Body of pancreas (tissue), 4 donors: ENCODE measurements around the gene BDKRB2. TPM values are rescaled to one million over a fixed set of nuclear protein-coding genes. Genes with fewer than 3 reads are reported as not detected.

Experiments
- ATAC-seq: fragments of 150-250 bp; one replicate; pipeline ENCODE4 v1.9.1; 2016
- DNase-seq, 4 donors: peaks; one replicate each; pipeline ENCODE4 v3.0.0-alpha.2; 2019
- H3K27ac ChIP-seq, 4 donors: fragments of 200-600 bp; sonication (generic); 1 replicate in 3 of 4; 2 replicates in 1 of 4; pipeline versions ENCODE4 v1.5.1 to v1.6.1; 2016 to 2019; ENCODE audit warnings: mild to moderate bottlenecking in 1 of 4, mixed read lengths in 1 of 4, moderate library complexity in 1 of 4
- H3K27me3 ChIP-seq, 2 donors: fragments of 200-600 bp; sonication (generic); one replicate each; pipeline ENCODE4 v1.6.0; 2016; ENCODE audit warnings: mild to moderate bottlenecking in 1 of 2
- H3K36me3 ChIP-seq, 2 donors: fragments of 200-600 bp; sonication (generic); replicated peaks in 1 of 2; 2 replicates each; pipeline ENCODE4 v1.5.1; 2016; ENCODE audit warnings: low read depth in 2 of 2; ENCODE audit not compliant: insufficient read depth in 1 of 2
- H3K4me1 ChIP-seq: fragments of 200-600 bp; sonication (generic); one replicate; pipeline ENCODE4 v1.6.0; 2016
- H3K4me3 ChIP-seq, 2 donors: fragments of 200-600 bp; sonication (generic); 1 replicate in 1 of 2; 2 replicates in 1 of 2; pipeline ENCODE4 v1.5.1; 2016 to 2019
- H3K9me3 ChIP-seq, 3 donors: fragments of 200-600 bp; sonication (generic); 1 replicate in 2 of 3; 2 replicates in 1 of 3; pipeline ENCODE4 v1.5.1; 2016
- POLR2A ChIP-seq, 3 donors: fragments of 450-650 bp; IDR thresholded peaks; one replicate each; pipeline ENCODE4 v1.6.1; 2016; ENCODE audit warnings: antibody characterized with exemption in 3 of 3, mild to moderate bottlenecking in 2 of 3
- WGBS, 2 donors: methylation state at CpG; one replicate each; pipeline ENCODE4 v1.1.5; 2017; 5-methylcytosine and 5-hydroxymethylcytosine counted together
- intact Hi-C: fragments of 100-400 bp; cut with DNase I; formaldehyde crosslinking; loops from one replicate; pipeline ENCODE4 v1.15.1; 2023
- total RNA-seq, 2 donors: library from RNA; depleted of rRNA; stranded (reverse); fragments of >200 nt; gene quantifications; one replicate each; pipeline ENCODE4 v1.1.0, GENCODE V29; 2016
- TF ChIP-seq, protein P1 (sequence below), 7 experiments: fragments of 450-650 bp in 4 of 7; fragments of 200-600 bp in 3 of 7; sonication (generic) in 3 of 7; IDR thresholded peaks; one replicate each; pipeline ENCODE4 v1.5.1; 2016 to 2019; ENCODE audit warnings: antibody characterized with exemption in 7 of 7

BDKRB2 gene
- total RNA-seq, 2 donors from 2014 or later = 9.6 to 11.4 TPM

- peaks cover 27% of the 10 kb centered on the region for H3K4me1 ChIP-seq
- no peaks in the 10 kb centered on the region for H3K36me3 ChIP-seq
- peak; percentile 15 for ATAC-seq
- no peak overlapping the region for H3K4me3 ChIP-seq
- intact Hi-C loops = no loop called here
- H3K27ac ChIP-seq = peak overlapping the region in 3 of 4 donors; percentile 26 to 61 (median 57)
- H3K27me3 ChIP-seq = no peaks in the 10 kb centered on the region
- WGBS, 2 donors = 58 to 78% methylated on average over 9 to 11 of the region's 11 CpGs
- DNase-seq = peak in 2 of 4 donors; percentile 24 to 26
- H3K9me3 ChIP-seq = no peaks in the 10 kb centered on the region
- no peak for TF ChIP-seq POLR2A (IDR thresholded peaks at IDR 0.05)
- TF ChIP-seq, protein P1, sequence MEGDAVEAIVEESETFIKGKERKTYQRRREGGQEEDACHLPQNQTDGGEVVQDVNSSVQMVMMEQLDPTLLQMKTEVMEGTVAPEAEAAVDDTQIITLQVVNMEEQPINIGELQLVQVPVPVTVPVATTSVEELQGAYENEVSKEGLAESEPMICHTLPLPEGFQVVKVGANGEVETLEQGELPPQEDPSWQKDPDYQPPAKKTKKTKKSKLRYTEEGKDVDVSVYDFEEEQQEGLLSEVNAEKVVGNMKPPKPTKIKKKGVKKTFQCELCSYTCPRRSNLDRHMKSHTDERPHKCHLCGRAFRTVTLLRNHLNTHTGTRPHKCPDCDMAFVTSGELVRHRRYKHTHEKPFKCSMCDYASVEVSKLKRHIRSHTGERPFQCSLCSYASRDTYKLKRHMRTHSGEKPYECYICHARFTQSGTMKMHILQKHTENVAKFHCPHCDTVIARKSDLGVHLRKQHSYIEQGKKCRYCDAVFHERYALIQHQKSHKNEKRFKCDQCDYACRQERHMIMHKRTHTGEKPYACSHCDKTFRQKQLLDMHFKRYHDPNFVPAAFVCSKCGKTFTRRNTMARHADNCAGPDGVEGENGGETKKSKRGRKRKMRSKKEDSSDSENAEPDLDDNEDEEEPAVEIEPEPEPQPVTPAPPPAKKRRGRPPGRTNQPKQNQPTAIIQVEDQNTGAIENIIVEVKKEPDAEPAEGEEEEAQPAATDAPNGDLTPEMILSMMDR (IDR thresholded peaks at IDR 0.05) = no peak
Observed at GRCh38 chr14:96197969-96198368, 6.7 kb upstream of the BDKRB2 start.

DNA sequence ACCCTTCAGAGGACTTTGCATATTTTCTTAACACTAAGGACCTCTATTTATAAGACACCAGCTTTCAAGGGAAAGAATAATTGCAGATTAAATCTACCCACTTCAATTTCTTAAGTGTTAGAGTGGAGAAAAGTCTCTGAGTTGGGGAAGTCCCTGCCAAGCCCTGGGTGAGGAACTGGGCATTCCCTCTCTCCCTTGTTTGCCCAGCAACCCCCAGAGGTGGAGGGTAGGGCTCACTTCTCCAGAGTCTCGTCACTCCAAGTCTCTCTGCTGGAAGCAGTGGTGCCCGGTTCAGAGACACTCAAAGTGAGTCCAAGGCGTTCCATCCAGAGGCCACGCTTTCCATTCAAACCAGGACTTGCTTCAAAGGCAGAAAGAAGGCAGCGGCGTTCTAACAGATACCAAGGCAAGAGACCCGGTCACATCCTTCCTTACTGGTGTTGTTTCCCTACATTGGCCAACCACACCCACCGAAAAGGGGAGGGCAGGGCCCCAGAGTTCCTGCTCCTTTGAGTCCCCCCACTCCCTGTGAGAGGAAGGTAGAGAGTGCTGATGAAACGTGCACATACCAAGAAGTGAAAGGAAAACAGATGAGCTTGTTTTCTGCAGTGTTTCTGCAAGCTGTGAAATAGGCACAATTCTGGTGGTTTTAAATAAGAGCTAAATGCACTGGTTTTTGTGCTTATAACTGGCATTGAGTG is 6.1 kb upstream of the BDKRB2 start:
- TF ChIP-seq, protein P1 (IDR thresholded peaks at IDR 0.05) = no peak
- no peak for TF ChIP-seq POLR2A (IDR thresholded peaks at IDR 0.05)
- intact Hi-C loops = no loop called here
- Histone ChIP-seq H3K4me3 (no peak overlapping the region), H3K9me3 (no peaks in the 10 kb centered on the region), H3K27me3 (no peaks in the 10 kb centered on the region), H3K27ac (peak overlapping the region; percentile 4 to 61 (median 42)), H3K4me1 (peaks cover 28% of the 10 kb centered on the region), H3K36me3 (no peaks in the 10 kb centered on the region)
- DNase-seq (no peak), ATAC-seq (no peak)
- 56 to 61% methylated on average over 9 of the region's 9 CpGs for WGBS, 2 donors

DNA sequence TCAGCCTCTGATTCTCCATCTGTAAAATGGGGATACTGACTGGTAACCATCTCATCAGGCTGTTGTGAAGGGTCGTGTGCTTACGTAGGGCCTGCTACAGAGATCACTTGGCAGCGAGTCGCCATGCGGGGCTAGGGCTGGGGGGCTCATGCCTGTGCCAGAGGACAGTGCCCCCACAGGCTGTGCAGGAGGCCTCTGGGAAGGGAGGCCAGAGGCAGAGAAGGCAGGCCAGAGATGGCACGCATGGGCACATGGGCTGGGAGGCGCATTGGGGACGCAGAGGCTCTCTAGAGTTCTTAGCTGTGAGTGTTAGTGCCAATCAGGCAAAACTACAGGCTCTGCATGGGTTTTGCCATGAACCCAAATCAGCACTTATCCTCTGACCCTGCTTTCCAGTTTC is 3.5 kb upstream of the BDKRB2 start:
- no peak for ATAC-seq
- TF ChIP-seq, protein P1 (IDR thresholded peaks at IDR 0.05) = no peak
- no peak for TF ChIP-seq POLR2A (IDR thresholded peaks at IDR 0.05)
- Histone ChIP-seq H3K27me3 (no peaks in the 10 kb centered on the region), H3K9me3 (no peaks in the 10 kb centered on the region), H3K36me3 (no peaks in the 10 kb centered on the region), H3K4me3 (no peak overlapping the region), H3K27ac (no peak overlapping the region), H3K4me1 (peaks cover 30% of the 10 kb centered on the region)
- 87 to 93% methylated on average over 5 to 8 of the region's 8 CpGs for WGBS, 2 donors
- no peak for DNase-seq
- intact Hi-C loops = no loop called here

DNA sequence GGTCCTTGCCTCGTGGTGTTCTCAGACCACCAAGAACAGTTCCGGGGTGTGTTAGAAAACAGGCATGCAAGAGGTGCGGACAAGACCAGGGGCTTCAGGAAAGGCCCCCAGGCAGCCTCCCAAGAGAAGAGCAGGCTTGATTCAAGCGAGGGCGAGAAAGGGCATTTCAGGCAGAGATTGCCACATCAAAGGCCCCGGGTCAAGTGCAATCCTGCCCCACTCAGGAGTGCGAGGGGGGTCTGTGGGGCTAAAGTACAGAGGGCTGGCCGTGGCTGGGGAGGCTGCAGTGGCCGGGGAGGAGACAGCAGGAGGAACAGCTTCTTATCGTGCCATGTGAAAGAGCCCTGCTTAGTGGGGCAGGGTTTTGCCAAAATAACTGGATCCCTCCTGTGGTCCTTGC is 2.7 kb upstream of the BDKRB2 start:
- intact Hi-C loops = no loop called here
- TF ChIP-seq, protein P1 (IDR thresholded peaks at IDR 0.05) = no peak
- no peak for TF ChIP-seq POLR2A (IDR thresholded peaks at IDR 0.05)
- WGBS, 2 donors = 66 to 68% methylated on average over 10 of the region's 10 CpGs
- no peak for ATAC-seq
- no peak overlapping the region for H3K4me3 ChIP-seq
- H3K36me3 ChIP-seq = no peaks in the 10 kb centered on the region
- H3K27ac ChIP-seq = no peak overlapping the region
- H3K27me3 ChIP-seq = no peaks in the 10 kb centered on the region
- no peaks in the 10 kb centered on the region for H3K9me3 ChIP-seq
- DNase-seq = no peak
- H3K4me1 ChIP-seq = peaks cover 36% of the 10 kb centered on the region
